ENCODE results near the gene RBKS. TPM values are rescaled to one million over a fixed set of nuclear protein-coding genes. Genes with fewer than 3 reads are reported as not detected.

The RBKS gene
- total RNA-seq, 1 experiment from 2014 or later = 9.2 TPM

DNA sequence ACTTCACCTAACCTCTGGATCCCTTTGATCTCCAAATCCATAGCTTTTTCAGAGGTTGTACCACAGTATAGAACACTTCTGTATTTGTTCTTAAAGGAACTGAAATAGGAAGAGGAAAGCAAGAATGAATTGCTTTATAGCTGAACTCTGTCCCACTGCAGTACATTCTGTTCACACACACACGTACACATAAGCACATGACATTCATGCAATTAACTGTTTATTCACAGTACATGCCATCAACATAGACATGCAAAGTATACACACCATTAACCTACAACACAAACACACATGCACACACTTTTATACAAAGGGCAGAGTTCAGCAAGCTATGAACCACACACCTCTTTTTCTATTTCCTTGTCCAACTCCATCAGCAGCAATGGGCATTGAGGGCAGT is 75.4 kb downstream of the RBKS start:
- DNase-seq (ENCODE audit: unreplicated experiment) = no peak
- Mint-ChIP-seq H3K27ac (ENCODE audit: low read depth, unreplicated experiment) (no peak overlapping the region), H3K27me3 (ENCODE audit: insufficient read depth, unreplicated experiment) (no peaks in the 10 kb centered on the region), H3K9me3 (ENCODE audit: unreplicated experiment) (no peaks in the 10 kb centered on the region), H3K4me3 (ENCODE audit: unreplicated experiment) (no peak overlapping the region), H3K36me3 (ENCODE audit: insufficient read depth, unreplicated experiment) (peaks cover 8% of the 10 kb centered on the region), H3K4me1 (ENCODE audit: insufficient read depth, unreplicated experiment) (peaks cover 15% of the 10 kb centered on the region)
- intact Hi-C loops (cut with micrococcal nuclease) = no loop called here
- TF ChIP-seq CTCF (IDR thresholded peaks at IDR 0.05; ENCODE audit: unreplicated experiment) = no peak
- CTCF ChIA-PET = no interaction called here
- no TSS peak for BruUV-seq (replicated peaks)
- POLR2A ChIA-PET = interaction anchor here (0.9 kb wide), 1 partner anchor 10 kb away, joined by 4 read pairs; no protein-coding TSS in a partner anchor

DNA sequence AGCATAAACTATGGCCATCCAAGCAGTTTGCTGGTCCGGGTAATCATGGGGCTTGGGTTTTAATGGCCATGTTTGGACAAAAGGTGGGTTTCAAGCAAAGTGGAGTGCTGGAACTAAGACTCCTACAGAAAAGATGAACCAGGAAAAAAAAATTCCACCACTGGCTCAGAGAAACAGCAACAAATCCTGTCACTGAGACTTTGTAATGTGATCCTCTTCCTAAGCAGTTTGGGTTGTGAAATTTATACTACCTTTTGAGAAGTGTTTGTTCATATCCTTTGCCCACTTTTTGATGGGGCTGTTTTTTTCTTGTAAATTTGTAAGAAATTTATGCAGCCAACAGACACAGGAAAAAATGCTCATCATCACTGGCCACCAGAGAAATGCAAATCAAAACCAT is 78.4 kb downstream of the RBKS start:
- no peaks in the 10 kb centered on the region for H3K27me3 Mint-ChIP-seq (ENCODE audit: insufficient read depth, unreplicated experiment)
- H3K9me3 Mint-ChIP-seq (ENCODE audit: unreplicated experiment) = no peaks in the 10 kb centered on the region
- POLR2A ChIA-PET = no interaction called here
- CTCF ChIA-PET = no interaction called here
- intact Hi-C loops (cut with micrococcal nuclease) = no loop called here
- no TSS peak for BruUV-seq (replicated peaks)
- peaks cover 33% of the 10 kb centered on the region for H3K4me1 Mint-ChIP-seq (ENCODE audit: insufficient read depth, unreplicated experiment)
- H3K4me3 Mint-ChIP-seq (ENCODE audit: unreplicated experiment) = no peak overlapping the region
- peaks cover 5% of the 10 kb centered on the region for H3K36me3 Mint-ChIP-seq (ENCODE audit: insufficient read depth, unreplicated experiment)
- peak; percentile 6 for DNase-seq (ENCODE audit: unreplicated experiment)
- no peak overlapping the region for H3K27ac Mint-ChIP-seq (ENCODE audit: low read depth, unreplicated experiment)
- no peak for TF ChIP-seq CTCF (IDR thresholded peaks at IDR 0.05; ENCODE audit: unreplicated experiment)

DNA sequence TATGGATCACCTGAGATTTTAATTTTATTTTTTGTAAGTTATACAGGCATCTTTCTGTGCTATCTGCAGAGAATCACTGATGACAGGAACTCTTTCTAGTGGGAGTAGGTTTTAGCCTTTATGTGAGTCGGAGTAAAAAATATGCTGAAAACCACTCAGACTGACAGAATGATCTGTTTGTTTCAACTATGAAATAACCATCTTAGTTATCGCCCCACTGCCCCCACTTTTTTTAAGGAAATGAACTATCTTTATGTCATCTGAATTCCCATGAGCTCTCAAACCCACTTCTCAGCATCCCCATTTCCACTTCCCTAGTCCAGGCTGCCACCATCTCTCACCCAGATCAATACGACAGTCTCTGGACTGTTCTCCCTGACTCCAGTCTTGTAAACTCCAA is 79.7 kb downstream of the RBKS start:
- intact Hi-C loops (cut with micrococcal nuclease) = loop anchor here (1.0 kb wide), 1 partner anchor 11 kb away; no protein-coding TSS in a partner anchor
- Mint-ChIP-seq H3K4me1 (ENCODE audit: insufficient read depth, unreplicated experiment) (peaks cover 33% of the 10 kb centered on the region), H3K36me3 (ENCODE audit: insufficient read depth, unreplicated experiment) (peaks cover 5% of the 10 kb centered on the region), H3K27ac (ENCODE audit: low read depth, unreplicated experiment) (peak overlapping the region; percentile 85), H3K9me3 (ENCODE audit: unreplicated experiment) (no peaks in the 10 kb centered on the region), H3K4me3 (ENCODE audit: unreplicated experiment) (peak overlapping the region; percentile 38), H3K27me3 (ENCODE audit: insufficient read depth, unreplicated experiment) (no peaks in the 10 kb centered on the region)
- TF ChIP-seq CTCF (IDR thresholded peaks at IDR 0.05; ENCODE audit: unreplicated experiment) = no peak
- POLR2A ChIA-PET = interaction anchor here (0.6 to 2.9 kb wide), 19 partner anchors 11 to 597 kb away, joined by 3 to 27 read pairs (median 4); partner anchors contain the start of genes BABAM2, MRPL33 and RBKS
- no peak for DNase-seq (ENCODE audit: unreplicated experiment)
- BruUV-seq (replicated peaks) = no TSS peak
- CTCF ChIA-PET = interaction anchor here (0.6 to 1.2 kb wide), 4 partner anchors 37 to 152 kb away, joined by 3 to 4 read pairs (median 4); no protein-coding TSS in a partner anchor

DNA sequence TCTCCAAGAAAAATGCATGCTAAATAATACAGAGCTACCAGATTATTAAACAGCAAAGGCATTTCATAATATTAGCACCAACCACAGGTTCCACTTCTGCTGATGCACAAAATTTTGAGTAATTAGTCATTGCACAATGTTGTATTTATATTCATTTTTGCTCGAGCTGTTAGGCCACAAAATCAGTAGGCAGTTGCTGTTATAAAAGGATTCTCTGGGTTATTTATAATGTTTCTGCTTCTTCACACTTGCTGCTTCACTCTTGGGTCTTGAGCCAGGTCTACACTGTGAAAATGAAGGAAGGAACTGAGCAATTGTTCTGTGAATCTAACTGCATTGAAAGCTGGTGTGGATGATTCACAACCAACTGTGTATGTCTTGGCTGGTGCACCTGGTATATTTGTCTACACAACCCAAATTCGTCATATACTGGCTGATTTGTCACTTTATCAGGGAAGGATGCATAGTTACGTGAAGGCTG is 80.4 kb downstream of the RBKS start:
- intact Hi-C loops (cut with micrococcal nuclease) = loop anchor here (1.0 kb wide), 1 partner anchor 10 kb away; no protein-coding TSS in a partner anchor
- Mint-ChIP-seq H3K4me3 (ENCODE audit: unreplicated experiment) (peak overlapping the region; percentile 38), H3K27me3 (ENCODE audit: insufficient read depth, unreplicated experiment) (no peaks in the 10 kb centered on the region), H3K4me1 (ENCODE audit: insufficient read depth, unreplicated experiment) (peaks cover 33% of the 10 kb centered on the region), H3K9me3 (ENCODE audit: unreplicated experiment) (no peaks in the 10 kb centered on the region), H3K27ac (ENCODE audit: low read depth, unreplicated experiment) (peak overlapping the region; percentile 85), H3K36me3 (ENCODE audit: insufficient read depth, unreplicated experiment) (peaks cover 5% of the 10 kb centered on the region)
- DNase-seq (ENCODE audit: unreplicated experiment) = peak; percentile 82
- no TSS peak for BruUV-seq (replicated peaks)
- CTCF ChIA-PET = interaction anchor here (0.6 to 1.6 kb wide), 5 partner anchors 37 to 152 kb away, joined by 3 to 4 read pairs (median 4); no protein-coding TSS in a partner anchor
- POLR2A ChIA-PET = interaction anchor here (0.6 to 2.9 kb wide), 32 partner anchors 9 to 774 kb away, joined by 3 to 27 read pairs (median 3); partner anchors contain the start of genes BABAM2, MRPL33 and RBKS
- no peak for TF ChIP-seq CTCF (IDR thresholded peaks at IDR 0.05; ENCODE audit: unreplicated experiment)

Measured in MCF 10A (cell line).